ENCODE measurements around the gene SIGLEC1.

The SIGLEC1 gene

DNA sequence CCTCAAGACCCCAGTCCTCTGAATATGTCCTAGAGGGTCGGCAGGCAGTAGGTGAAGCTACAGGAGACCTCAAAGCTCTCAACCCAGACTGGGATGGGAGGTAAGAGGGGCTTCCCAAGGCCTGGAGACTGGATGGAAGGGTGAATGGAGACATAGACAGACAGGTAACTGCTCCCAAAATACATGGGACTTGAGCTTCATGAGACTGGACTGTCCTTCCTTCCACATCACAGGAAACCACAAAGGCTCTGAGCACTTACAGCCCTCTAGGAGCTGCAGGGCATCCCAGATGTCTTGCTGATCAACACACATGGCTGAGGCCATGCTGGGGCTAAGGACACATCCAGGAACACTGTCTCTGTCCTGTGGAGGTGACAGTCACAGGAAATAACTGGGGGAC lies 31.6 kb upstream of the SIGLEC1 start:
- DNase-seq: no peak

- no peak for DNase-seq
Observed at GRCh38 chr20:3743251-3743650, 30.9 kb upstream of the SIGLEC1 start.

DNA sequence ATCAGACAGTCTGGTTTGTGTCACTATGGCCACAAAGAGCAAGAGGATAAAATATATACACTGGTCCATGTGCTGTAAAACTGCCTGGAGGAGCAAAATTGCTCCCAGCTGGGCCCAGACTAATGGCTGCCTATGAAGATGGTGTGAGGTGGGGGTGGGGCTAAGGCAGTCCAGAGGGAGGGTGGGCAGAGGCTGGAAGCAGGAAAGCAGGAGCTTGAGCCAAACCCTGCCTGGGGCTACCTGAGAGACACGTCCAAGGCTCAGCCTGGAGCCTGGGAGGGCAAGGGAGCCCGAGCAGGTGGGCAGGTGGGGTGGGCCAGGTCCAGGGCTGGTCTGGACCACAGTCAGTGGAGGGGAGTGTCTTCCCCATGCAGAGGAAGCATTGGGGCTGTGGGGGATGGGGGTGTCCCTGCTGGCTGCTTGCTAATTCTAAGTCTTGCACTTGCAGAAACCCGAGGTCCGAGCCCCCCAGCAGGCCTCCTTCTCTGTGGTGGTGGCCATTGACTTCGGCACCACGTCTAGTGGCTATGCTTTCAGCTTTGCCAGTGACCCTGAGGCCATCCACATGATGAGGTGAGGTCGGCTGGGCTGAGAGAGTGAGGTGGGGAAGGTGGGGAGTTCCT lies 29.5 kb upstream of the SIGLEC1 start:
- DNase-seq: no peak

DNA sequence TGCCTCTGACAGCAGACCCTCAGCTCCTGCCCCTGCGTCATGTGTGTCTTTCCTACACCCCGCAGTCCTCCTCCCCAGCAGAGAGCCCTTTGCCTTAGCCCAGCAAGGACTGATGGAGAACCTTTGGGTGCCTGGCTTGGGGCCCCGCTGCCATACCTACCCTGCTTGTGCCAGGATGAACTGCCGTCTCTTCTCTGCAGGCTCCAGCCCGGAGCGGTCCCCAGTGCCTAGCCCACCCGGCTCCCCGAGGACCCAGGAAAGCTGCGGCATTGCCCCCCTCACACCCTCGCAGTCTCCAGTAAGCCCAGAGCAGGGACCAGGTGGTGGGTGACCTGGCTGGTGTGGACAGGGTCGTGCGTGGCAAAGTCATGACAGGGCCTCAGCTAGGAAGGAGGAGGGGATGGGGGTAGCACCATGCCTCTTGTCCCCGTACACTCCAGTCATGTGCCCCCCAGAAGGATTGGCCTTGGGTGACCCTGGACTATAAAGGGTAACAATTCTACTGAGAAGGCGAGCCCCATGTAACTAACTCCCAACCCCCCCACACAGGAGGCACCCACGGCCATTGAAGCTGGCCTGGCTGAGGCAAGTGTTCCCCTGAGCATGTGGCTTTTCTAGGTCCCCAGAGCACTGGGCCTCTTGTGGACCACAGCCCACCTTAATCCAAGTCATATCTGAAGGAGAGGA lies 28.4 kb upstream of the SIGLEC1 start:
- DNase-seq: no peak

GRCh38 chr20:3739926-3740451 lies 27.6 kb upstream of the SIGLEC1 start:
- DNase-seq: no peak

- DNase-seq: no peak
Observed at GRCh38 chr20:3739054-3739925, 26.9 kb upstream of the SIGLEC1 start.

- DNase-seq: no peak
Observed at GRCh38 chr20:3738111-3739053, 26.0 kb upstream of the SIGLEC1 start.

DNA sequence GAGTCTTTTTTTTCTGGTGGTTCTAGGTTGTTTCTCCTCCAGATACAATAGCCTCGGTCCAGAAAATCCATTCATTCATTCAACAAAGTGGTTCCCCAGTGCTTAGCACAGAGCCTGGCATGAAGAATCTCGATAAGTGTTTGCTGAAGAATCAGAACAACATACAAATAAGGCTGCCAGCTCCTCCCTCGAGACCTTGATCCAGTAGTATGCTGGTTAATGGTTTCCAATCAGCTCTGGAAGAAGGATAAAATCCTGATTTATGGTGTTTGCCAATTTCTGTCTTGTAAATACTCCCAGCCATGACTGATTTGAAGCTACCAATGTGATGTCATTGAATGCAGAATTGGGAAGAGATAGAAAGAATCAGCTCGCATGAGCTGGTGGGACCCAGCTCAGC lies 23.4 kb upstream of the SIGLEC1 start:
- no peak for DNase-seq

GRCh38 chr20:3734111-3734843 lies 21.9 kb upstream of the SIGLEC1 start:
- no peak for DNase-seq

DNA sequence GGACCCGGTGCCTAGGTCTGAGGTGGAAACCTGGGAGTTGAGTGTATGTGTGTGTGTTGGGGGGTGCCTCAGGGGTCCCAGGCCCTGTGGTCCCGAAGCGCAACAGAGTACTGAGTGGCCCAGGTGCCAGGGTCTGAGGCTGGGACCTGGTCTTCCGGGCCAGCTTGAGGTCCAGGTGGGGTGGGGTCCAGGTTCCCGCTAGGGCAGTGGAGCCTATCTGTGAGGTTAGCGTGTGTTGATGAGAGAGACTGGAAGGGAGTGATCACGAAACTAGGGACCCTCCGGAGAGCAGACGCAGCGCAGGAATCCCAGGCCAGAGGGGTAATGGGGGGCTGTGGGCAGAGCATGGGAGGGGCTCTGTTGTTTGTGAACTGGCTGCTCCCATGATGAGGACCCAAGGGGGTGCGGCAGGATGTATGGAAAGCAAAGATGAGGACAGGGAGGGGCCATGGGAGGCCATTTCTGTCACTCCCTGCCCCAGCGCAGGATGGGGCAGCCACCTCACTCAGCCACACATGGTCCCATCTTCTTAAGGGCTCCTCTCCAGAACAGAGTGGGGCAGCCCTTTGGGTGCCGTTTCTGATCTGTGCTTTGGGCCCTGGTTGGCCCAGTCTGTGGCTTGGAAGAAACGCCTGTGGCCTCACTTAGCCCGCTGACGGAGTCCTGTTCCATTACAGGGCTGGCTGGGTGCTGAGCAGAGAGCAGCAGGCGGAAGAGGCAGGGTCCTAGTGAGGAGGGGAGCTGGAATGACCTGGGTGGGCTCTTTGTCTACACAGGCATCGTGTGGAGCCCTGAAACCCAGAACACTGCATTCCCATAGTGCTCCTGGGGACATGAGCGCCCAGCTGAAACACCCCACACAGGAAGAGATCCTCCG lies 21.0 kb upstream of the SIGLEC1 start:
- DNase-seq: no peak

DNA sequence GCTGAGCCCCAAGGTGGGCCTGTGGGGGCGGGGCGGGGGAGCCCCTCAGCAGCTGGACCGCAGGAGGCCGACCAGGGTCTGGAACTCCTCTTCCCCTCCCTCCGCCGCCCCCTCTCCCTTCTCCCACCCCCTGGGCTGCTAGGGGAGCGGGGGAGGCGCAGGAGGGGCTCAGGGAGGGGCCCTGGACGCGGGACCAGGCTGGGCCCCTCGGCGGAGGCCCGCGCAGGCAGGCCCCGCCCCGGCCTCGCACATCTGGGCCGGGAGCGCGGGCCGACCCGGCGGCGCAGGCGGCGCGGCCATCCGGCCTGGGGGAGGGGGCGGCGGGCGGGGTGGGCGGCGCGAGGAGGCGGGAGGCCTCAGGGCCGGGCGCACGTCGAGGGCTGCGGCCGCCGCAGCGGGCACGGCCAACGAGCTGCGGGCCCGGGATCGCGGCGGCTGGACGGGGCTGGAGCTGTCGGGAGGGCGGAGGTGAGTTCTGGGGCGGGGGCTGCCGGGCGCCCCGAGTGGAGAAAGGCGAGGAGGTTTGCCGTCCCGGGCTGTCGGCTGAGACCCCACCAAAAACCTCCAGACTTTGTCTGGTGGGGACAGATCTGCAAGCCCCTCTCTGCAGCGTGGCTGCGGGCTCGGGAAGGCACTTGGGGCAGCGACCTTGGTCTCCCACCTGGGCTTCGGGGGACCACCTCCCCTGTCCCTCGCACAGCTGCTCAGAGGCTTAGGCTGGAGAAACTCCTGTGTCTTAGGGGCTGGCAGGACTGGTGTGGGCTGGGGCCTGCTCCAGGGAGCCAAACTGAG lies 20.1 kb upstream of the SIGLEC1 start, which contains the start of gene HSPA12B:
Gene HSPA12B (plus strand): TSS at position 359 of the 792 bp plus-strand sequence. CDS start 5,990 bp downstream, outside the sequence.
- DNase-seq: no peak

DNA sequence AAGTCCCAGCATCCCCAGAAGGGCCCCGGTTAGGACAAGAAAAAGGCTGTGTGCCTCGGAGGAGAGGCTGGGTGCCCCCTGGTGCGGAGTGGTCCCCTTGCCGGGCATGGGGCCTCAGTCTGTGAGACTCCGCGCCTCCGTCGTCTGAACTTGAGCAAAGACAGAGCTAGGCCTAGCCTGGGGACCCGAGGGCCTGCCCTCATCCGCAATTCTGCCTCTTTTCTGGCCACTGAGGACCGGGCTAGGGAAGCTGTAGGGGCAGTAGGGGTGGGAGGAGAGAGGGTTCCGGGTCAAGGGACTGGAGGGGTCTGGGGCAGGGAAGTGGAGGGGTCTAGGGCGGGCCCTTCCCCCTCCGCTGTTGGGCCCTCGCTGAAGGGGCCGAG lies 19.5 kb upstream of the SIGLEC1 start:
- no peak for DNase-seq

DNA sequence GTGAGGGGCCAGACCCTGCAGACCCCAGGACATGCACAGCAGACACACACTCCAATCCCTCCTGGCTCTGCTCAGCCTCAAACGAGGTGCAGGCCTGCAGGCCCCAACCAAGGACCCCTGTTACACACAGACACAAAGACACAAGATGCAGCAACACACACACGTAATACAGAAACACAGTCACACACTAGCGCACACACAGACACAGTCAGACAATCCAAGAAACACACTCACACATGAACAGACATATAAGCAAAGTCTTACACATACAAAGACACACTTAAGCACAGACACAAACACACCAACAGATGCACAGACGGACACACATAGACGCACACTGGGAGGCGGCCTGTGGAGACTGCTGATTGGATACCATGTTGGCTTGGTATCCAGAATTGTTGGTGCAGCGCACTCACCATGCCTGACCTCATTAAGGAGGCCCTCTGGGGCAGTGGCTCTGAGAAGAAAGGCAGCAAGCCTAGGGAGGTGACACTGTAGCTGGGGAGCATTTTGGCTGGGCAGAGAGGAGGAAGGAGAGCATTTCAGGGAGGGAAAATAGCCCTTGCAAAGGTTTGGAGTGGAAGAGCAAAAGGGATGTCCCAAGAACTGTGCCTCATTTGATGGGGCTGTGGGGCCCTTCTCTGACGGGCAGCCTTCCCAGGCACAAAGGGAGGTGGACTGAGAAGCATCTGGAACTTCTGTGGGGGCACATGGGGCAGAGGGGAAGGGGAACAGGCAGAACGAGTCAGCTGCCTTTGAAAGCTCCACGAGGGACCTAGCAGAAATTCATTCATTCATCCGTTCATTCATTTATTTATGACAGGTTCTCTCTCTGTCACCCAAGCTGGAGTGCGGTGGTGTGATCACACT lies 18.6 kb upstream of the SIGLEC1 start:
- DNase-seq: no peak

DNA sequence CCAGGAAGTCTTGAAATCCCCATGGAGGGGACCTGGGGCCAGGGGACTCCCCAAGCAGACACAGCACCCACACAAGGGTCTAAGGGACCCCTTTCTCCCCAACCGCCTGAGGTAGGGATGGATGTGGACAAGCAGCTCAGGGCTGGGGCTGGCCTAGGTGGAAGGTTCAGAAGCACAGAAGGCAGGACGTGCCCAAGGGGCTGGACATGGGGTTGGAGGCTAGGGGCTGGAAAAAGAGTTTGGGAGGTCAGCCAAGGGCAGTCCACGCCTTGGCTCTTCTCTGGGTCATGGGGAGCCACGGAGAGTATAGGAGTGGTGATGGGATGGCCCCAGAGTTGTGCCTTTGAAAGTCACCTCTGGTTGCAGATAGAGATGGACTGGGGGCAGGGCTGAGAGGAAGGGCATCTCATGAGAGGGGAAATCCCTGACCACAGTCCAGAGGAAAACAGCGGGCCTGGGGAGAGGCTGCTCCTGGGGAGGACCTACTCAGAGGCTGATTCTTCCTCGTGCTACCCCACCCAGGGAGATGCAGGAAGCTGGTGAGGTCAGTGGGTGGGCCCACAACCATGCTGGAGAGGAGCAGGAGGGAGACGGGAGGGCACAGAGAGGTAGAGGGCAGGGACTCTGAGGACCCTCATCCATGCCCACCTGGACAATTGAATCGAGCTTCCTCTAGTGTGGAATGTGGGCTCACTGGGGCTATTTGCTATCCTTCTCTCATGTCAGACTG lies 17.6 kb upstream of the SIGLEC1 start:
- DNase-seq: no peak

DNA sequence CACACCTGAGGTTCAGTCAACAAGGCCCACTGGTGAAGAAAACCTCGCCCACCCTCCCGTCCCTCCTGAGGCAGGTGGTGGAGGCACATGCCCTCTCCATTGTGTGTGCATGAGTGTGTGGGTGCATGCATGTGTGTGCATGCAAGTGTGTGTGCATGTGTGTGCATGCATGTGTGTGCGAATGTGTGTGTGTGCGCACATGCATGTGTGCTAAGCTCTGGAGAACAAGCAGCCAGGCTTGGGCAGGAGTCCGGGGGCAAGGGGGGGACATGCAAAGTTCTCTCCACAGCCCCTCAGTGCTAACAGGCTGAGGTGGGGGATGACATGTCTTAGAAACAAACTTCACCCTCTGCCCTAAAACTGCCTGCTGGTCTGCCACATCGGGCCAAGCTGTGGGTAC lies 17.0 kb upstream of the SIGLEC1 start:
- DNase-seq: no peak

- DNase-seq: no peak
Observed at GRCh38 chr20:3728876-3729275, 16.5 kb upstream of the SIGLEC1 start.

- no peak for DNase-seq
Observed at GRCh38 chr20:3728354-3728753, 16.0 kb upstream of the SIGLEC1 start.
